Omental fat pad (tissue), 4 donors: Measurements from ENCODE around the gene NCR3LG1. TPM values are rescaled to one million over a fixed set of nuclear protein-coding genes. Genes with fewer than 3 reads are reported as not detected.
A peak's percentile ranks its signal among the peaks of the same experiment; 100 is the strongest.

Experiments used
- ATAC-seq: fragments of 150-250 bp; one replicate; pipeline ENCODE4 v1.9.1; 2016; ENCODE audit warnings: mild to moderate bottlenecking, moderate library complexity; ENCODE audit not compliant: low FRiP score
- DNase-seq: peaks from one replicate; pipeline ENCODE4 v3.0.0-alpha.2; 2019; ENCODE audit warnings: low spot score
- CTCF ChIP-seq, 3 donors: fragments of 450-650 bp; IDR thresholded peaks; one replicate each; pipeline ENCODE4 v1.5.1; 2016 to 2017; ENCODE audit warnings: antibody characterized with exemption in 3 of 3, mild to moderate bottlenecking in 3 of 3, moderate library complexity in 2 of 3
- total RNA-seq, 4 donors: library from RNA; depleted of rRNA; stranded (reverse); fragments of >200 nt; gene quantifications; one replicate each; pipeline ENCODE4 v1.1.0, GENCODE V29; 2016

Gene NCR3LG1
- total RNA-seq: 10 to 100 TPM in 2 of 4 donors, 1 to 10 TPM in 2; 3.5 to 23.9 (median 11.0) TPM

GRCh38 chr11:17351510-17352176, at the start of gene NCR3LG1:
NCR3LG1 (plus strand) TSS chr11:17351800; CDS start chr11:17351970, 170 bp downstream.
- DNase-seq (peak; percentile 46), ATAC-seq (peak; percentile 87)
- no peak for TF ChIP-seq CTCF (IDR thresholded peaks at IDR 0.05)

- no peak for ATAC-seq
- DNase-seq: no peak
Measured at GRCh38 chr11:17313349-17314231, 38.0 kb upstream of the NCR3LG1 start.

GRCh38 chr11:17314232-17314547, 37.4 kb upstream of the NCR3LG1 start:
- no peak for TF ChIP-seq CTCF (IDR thresholded peaks at IDR 0.05)
- DNase-seq (no peak), ATAC-seq (peak; percentile 59)

More at GRCh38 chr11:17313349-17314231, 38.0 kb upstream of the NCR3LG1 start:
- no peak for TF ChIP-seq CTCF (IDR thresholded peaks at IDR 0.05)

- no peak for TF ChIP-seq CTCF (IDR thresholded peaks at IDR 0.05)
- ATAC-seq: no peak
- DNase-seq: no peak
Measured at GRCh38 chr11:17314904-17315426, 36.6 kb upstream of the NCR3LG1 start.

GRCh38 chr11:17328871-17329494, 22.6 kb upstream of the NCR3LG1 start:
- ATAC-seq (no peak), DNase-seq (no peak)
- no peak for TF ChIP-seq CTCF (IDR thresholded peaks at IDR 0.05)

- ATAC-seq (peak; percentile 37), DNase-seq (no peak)
- no peak for TF ChIP-seq CTCF (IDR thresholded peaks at IDR 0.05)
Measured at GRCh38 chr11:17331669-17332068, 19.9 kb upstream of the NCR3LG1 start.
